Ecto neural progenitor cell (in vitro differentiated cells): ENCODE results near the gene GALNT2.

ENCODE experiments used
- DNase-seq: peaks from one replicate; pipeline ENCODE4 v3.0.0-alpha.2; 2018; ENCODE audit warnings: low spot score

The GALNT2 gene

GRCh38 chr1:230300322-230301301 is 233.6 kb downstream of the GALNT2 start:
- no peak for DNase-seq

GRCh38 chr1:230301322-230301721 is 234.3 kb downstream of the GALNT2 start:
- DNase-seq, result no peak

- no peak for DNase-seq
Observed at GRCh38 chr1:230301822-230302221, 234.8 kb downstream of the GALNT2 start.

DNA sequence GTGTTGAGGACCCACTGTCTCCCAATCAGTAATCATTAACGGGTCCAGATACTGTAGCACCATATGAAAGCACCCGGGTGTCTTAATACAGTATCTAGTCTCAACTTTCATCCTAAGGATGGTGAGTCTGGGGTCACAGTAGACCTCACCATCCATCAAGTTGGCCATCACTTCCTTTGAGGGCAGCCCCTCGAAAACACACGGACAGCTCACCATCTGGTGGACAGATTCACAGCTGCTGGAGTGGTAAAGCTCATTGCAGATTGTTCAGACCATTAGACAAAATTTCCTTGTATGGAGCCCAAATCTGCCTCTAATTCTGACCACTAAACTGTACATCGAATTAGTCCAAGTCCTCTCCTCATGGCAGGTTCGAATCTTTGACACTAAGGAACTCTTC is 236.0 kb downstream of the GALNT2 start:
- DNase-seq, result no peak

GRCh38 chr1:230303822-230304221 is 236.8 kb downstream of the GALNT2 start:
- DNase-seq, result no peak

- no peak for DNase-seq
Observed at GRCh38 chr1:230306169-230306568, 239.1 kb downstream of the GALNT2 start.

DNA sequence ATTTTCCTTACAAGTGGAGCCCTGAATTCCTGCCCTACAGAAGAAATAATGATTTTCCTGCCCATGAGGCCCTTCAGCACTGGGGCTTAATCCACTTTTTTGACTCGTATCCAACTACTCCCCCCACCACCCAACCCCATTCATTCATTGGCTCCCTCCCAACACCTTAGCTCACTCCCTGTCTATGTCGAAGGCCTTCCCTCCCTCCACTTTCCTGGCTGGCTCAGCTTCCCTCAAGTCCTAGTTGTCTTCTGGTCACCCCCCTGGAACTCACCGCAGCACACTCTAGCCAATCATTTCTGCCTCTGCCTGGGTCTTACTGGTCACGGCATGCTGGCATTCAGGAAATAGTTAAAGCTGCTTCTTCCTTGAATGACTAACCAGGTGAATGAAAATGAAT is 240.2 kb downstream of the GALNT2 start:
- DNase-seq, result no peak

GRCh38 chr1:230308039-230308438 is 241.0 kb downstream of the GALNT2 start:
- DNase-seq, result no peak

DNA sequence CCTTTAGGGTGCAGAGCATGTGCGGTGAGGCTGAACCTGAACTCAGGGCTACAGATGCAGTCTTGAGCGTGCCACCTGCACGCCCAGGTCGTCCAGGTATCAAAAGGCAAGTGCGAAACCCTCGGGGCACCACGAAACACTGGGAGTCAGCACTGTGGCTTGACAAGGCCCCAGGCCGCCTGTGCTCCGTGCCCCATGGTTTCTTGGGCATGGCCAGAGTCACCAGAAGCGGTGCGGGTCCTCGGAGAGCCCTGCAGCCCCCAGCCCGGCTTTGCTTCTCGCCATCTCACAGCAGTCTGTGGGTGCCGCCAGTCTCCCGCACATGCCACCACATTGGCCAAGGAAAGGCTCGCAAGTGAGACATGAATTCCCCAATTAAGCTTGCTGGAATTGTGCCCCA is 241.8 kb downstream of the GALNT2 start:
- no peak for DNase-seq

GRCh38 chr1:230309646-230310177 is 242.7 kb downstream of the GALNT2 start:
- no peak for DNase-seq

DNA sequence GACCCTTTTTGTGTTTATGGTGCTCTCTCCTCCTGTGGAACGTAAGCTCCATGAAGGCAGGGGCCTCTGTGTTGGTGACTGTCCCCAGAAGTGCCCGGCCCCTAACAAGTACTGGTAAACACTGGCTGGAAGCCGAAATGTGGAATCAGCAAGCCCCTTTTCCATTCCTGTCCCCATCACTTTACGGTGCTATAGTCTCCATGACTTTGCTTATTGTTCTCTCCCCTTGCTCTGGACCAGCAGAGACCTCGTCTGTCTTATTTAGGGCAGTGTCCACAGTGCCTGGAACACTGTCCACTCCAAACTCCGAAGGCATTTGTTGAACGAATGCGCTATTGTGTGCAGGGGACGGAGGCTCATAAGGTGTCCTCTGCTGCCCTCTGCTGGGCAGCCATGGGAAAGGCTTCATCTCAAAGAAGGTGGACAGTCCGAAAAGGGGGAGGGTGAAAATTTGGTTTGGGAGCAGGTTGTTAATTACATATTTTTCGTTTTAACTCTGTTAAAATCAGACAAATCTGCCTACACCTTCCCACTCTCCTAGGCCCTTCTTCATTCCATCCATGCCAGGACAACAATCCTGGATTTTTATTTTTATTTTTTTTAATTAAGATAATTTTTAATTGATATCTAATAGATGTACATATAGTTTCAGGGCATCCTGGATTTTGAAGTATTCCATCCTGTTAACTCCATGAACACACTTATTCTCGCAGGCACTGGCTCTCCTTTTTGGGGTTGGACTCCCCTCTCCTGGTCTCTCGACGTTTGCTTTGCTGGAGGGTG is 243.5 kb downstream of the GALNT2 start:
- DNase-seq, result peak; percentile 80

DNA sequence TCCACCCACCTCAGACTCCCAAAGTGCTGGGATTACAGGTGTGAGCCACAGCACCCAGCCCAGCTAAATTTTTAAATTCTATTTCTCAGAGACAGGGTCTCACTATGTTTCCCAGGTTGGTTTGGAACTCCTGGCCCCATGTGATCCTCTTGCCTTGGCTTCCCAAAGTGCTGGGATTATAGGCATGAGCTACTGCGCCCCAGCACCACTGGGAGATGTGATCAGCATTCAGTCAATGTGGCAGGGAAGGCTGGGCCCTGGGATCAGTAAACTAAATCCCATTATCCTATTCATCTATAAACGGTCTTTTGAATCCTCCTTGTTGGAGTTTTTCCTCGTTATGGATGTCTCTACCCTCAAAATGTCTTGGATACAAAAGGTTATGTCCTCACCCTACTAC is 245.6 kb downstream of the GALNT2 start:
- DNase-seq, result no peak

DNA sequence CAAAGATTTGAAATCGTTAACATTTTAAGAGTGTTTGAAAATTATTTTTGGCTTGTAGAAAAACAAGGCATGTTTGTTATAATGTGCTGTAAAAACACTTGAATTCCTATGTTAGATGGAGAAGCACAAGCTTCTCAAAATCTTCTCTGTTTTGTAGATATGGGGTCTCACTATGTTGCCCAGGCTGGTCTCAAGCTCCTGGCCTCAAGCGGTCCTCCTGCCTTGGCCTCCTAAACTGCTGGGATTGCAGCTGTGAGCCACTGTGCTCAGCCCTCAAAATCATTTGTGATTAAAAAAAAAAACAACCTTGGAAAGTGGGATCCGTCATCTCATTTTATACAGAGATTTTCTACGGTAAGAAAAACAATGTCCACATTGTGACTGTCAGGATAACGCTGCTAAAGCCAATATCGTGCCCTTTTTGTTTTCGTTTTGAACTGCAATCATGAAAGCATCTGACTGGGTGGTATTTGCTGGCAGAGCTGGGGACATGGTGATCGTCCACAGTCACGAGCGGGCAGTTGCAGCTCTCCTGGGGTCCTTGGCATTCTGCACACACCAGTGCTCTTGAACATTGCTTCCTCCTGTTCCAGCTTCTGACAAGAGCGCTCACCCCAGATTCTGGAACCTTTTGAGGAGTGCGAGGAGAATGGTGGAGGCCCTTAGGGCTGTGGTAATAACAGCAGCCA is 246.6 kb downstream of the GALNT2 start:
- no peak for DNase-seq

GRCh38 chr1:230314142-230314470 is 247.1 kb downstream of the GALNT2 start:
- no peak for DNase-seq

- DNase-seq, result no peak
Observed at GRCh38 chr1:230315099-230315498, 248.1 kb downstream of the GALNT2 start.

- no peak for DNase-seq
Observed at GRCh38 chr1:230316864-230317745, 250.1 kb downstream of the GALNT2 start.

- DNase-seq, result no peak
Observed at GRCh38 chr1:230317823-230318819, 251.1 kb downstream of the GALNT2 start.

DNA sequence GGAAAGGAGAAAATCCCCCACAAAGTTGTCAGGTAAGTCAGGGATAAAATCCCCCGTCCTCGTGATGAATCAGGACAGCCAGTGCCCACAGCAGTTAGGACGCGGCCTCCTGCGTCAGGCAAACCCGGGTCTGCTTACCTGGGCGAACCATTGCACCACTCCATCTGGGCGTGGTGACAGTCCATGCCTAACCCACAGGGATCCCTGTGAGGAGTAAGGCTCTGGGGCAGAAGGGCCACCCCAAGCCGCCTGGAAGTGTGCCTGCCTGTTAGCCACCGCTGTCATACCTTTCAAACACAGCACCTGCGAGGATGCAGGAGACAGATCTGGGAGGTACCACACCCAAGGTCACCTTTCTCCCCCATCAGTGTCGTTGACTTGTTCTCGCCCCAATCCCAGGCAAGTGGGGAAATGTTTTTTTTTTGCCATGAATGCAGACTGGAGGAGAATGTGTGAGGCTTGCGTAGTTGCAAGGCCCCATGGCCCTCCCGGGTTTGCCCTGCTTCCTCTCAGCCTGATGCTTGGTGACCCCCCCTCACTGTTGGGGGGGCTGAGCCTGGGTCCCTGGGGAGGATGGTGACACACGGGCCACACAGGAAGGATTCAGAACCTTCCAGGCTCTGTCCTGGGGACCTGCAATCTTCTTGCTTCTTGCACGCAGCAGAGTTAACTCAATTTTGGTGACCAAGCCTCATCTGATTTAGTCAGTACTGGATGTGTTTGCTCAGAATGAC is 252.1 kb downstream of the GALNT2 start:
- no peak for DNase-seq

DNA sequence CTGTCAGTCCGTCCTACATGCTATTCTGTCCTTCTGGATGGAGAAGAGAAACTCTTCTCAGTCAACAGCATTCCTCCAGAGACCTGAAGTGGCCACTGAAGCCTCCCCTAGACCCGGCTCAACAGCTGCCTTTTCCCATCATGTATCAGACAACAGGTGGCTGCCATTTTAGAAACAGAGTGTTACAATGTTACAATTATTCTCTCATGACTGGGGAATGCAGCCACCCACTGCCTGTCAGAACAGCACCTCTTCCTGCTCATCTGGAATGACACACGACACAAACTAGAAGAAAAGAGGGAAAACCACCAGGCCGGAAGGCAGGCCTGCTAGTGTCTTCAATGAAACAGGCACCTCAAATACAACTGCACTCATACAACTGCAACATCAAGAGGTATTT is 253.8 kb downstream of the GALNT2 start:
- DNase-seq, result no peak
